Mesendoderm (in vitro differentiated cells): ENCODE data around the gene RTN4R.

Experiments used
- DNase-seq: peaks from one replicate; pipeline ENCODE4 v3.0.0; 2013
- H2AK5ac ChIP-seq: 2 replicates; pipeline ENCODE4 v1.6.1; 2013; ENCODE audit warnings: low read length, inconsistent platforms
- H2BK120ac ChIP-seq: 2 replicates; pipeline ENCODE4 v1.6.1; 2013; ENCODE audit warnings: low read depth, mild to moderate bottlenecking, low read length, moderate library complexity, mixed read lengths
- H2BK15ac ChIP-seq: replicated peaks from 2 replicates; pipeline ENCODE4 v1.6.1; 2013; ENCODE audit warnings: low read depth, mild to moderate bottlenecking, moderate library complexity
- H2BK5ac ChIP-seq: 2 replicates; pipeline ENCODE4 v1.6.1; 2013; ENCODE audit warnings: low read length, inconsistent platforms
- H3K18ac ChIP-seq: 2 replicates; pipeline ENCODE4 v1.6.1; 2013; ENCODE audit warnings: mild to moderate bottlenecking, low read length, mixed read lengths
- H3K23ac ChIP-seq: one replicate; pipeline ENCODE4 v1.6.1; 2013; ENCODE audit warnings: low read length
- H3K27ac ChIP-seq: 2 replicates; pipeline ENCODE4 v1.5.1; 2013; ENCODE audit warnings: low read depth, mild to moderate bottlenecking, inconsistent platforms, low read length, moderate library complexity
- H3K27me3 ChIP-seq: 2 replicates; pipeline ENCODE4 v1.6.1; 2013; ENCODE audit warnings: low read length, control low read depth, mild to moderate bottlenecking, inconsistent platforms; ENCODE audit not compliant: insufficient read depth, poor library complexity
- H3K36me3 ChIP-seq: 2 replicates; pipeline ENCODE4 v1.6.1; 2013; ENCODE audit warnings: low read length, inconsistent platforms; ENCODE audit not compliant: control insufficient read depth, insufficient read depth
- H3K4ac ChIP-seq: one replicate; pipeline ENCODE4 v1.6.1; 2013; ENCODE audit warnings: low read depth, mild to moderate bottlenecking, low read length, moderate library complexity
- H3K4me1 ChIP-seq: 2 replicates; pipeline ENCODE4 v1.6.1; 2013; ENCODE audit warnings: low read depth, low read length, inconsistent platforms; ENCODE audit not compliant: control insufficient read depth
- H3K4me2 ChIP-seq: 2 replicates; pipeline ENCODE4 v1.6.1; 2013; ENCODE audit warnings: low read length
- H3K4me3 ChIP-seq: 2 replicates; pipeline ENCODE4 v1.5.1; 2013; ENCODE audit warnings: mild to moderate bottlenecking, low read length
- H3K56ac ChIP-seq: one replicate; pipeline ENCODE4 v1.6.1; 2013; ENCODE audit warnings: low read length
- H3K79me1 ChIP-seq: 2 replicates; pipeline ENCODE4 v1.6.1; 2013; ENCODE audit warnings: low read length, inconsistent platforms
- H3K79me2 ChIP-seq: 2 replicates; pipeline ENCODE4 v1.6.1; 2013; ENCODE audit warnings: mild to moderate bottlenecking, low read length; ENCODE audit not compliant: control insufficient read depth, insufficient read depth
- H3K9ac ChIP-seq: 2 replicates; pipeline ENCODE4 v1.6.1; 2013; ENCODE audit warnings: low read length, inconsistent platforms
- H4K5ac ChIP-seq: one replicate; pipeline ENCODE4 v1.6.1; 2013; ENCODE audit warnings: low read length
- H4K8ac ChIP-seq: one replicate; pipeline ENCODE4 v1.6.1; 2013; ENCODE audit warnings: low read depth, mild to moderate bottlenecking, control low read depth, low read length, moderate library complexity
- WGBS: extraction: QIAGEN DNeasy Blood & Tissue Kit; methylation state at CpG from one replicate; pipeline ENCODE4 v1.1.7; 2013; ENCODE audit warnings: low lambda C conversion rate, missing lambda C conversion rate; ENCODE audit not compliant: insufficient coverage; ENCODE audit errors: extremely low coverage; 5-methylcytosine and 5-hydroxymethylcytosine counted together
- small RNA-seq: library from polyadenylated mRNA; stranded (forward); fragments of <200 nt; extraction: miRNeasy Mini kit (QIAGEN cat#:217004); gene quantifications from one replicate; pipeline ENCODE3, GENCODE V24; 2013; ENCODE audit not compliant: insufficient read depth

Gene RTN4R

GRCh38 chr22:20191803-20192202, 76.3 kb downstream of the RTN4R start:
- no peak overlapping the region for H3K27ac ChIP-seq
- H3K9ac ChIP-seq = no peak overlapping the region
- no peak overlapping the region for H2BK5ac ChIP-seq
- H2BK120ac ChIP-seq = no peak overlapping the region
- no peak for DNase-seq
- H4K5ac ChIP-seq = no peak overlapping the region
- no peak overlapping the region for H3K18ac ChIP-seq
- WGBS = no CpG with 5 or more reads among the region's 8 CpGs
- no peak overlapping the region for H3K4me2 ChIP-seq
- H3K36me3 ChIP-seq = no peaks in the 10 kb centered on the region
- H3K23ac ChIP-seq = no peak overlapping the region
- no peaks in the 10 kb centered on the region for H3K27me3 ChIP-seq
- no peaks in the 10 kb centered on the region for H3K79me2 ChIP-seq
- no peak overlapping the region for H3K4ac ChIP-seq
- no peak overlapping the region for H2AK5ac ChIP-seq
- no peaks in the 10 kb centered on the region for H3K4me1 ChIP-seq
- no peak overlapping the region for H2BK15ac ChIP-seq
- H3K56ac ChIP-seq = no peak overlapping the region
- no peak overlapping the region for H3K4me3 ChIP-seq
- H4K8ac ChIP-seq = no peak overlapping the region
- H3K79me1 ChIP-seq = no peaks in the 10 kb centered on the region

Small RNA genes within 50 kb of the gene (small RNA-seq; reads per million reads assigned to genes)
- 40.7 reads per million, percentile 94 among the genes with 10 or more reads in this experiment for gene MIR1286
